Lower leg skin (tissue), 4 donors: Measurements from ENCODE around the gene SPOCK1. TPM values are rescaled to one million over a fixed set of nuclear protein-coding genes. Genes with fewer than 3 reads are reported as not detected.

Experiments
- DNase-seq, 2 donors: peaks; one replicate each; pipeline ENCODE4 v3.0.0-alpha.2; 2019; ENCODE audit warnings: low spot score in 2 of 2
- H3K4me3 ChIP-seq: fragments of 200-600 bp; sonication (generic); 2 replicates; pipeline ENCODE4 v1.5.1; 2017; ENCODE audit warnings: mild to moderate bottlenecking, low read depth; ENCODE audit not compliant: poor library complexity, severe bottlenecking
- POLR2A ChIP-seq, 2 donors: fragments of 450-650 bp; IDR thresholded peaks; one replicate each; pipeline ENCODE4 v1.6.1; 2016 to 2017; ENCODE audit warnings: antibody characterized with exemption in 2 of 2, mild to moderate bottlenecking in 1 of 2, moderate library complexity in 1 of 2
- WGBS, 2 donors: methylation state at CpG; one replicate each; pipeline ENCODE4 v1.1.5; 2018; 5-methylcytosine and 5-hydroxymethylcytosine counted together
- intact Hi-C: fragments of 100-400 bp; cut with DNase I; formaldehyde crosslinking; loops from one replicate; pipeline ENCODE4 v1.15.0; 2023; ENCODE audit warnings: low total_unique reads
- total RNA-seq, 4 donors: library from RNA; depleted of rRNA; stranded (reverse); fragments of >200 nt; gene quantifications; one replicate each; pipeline ENCODE4 v1.1.0, GENCODE V29; 2016
- TF ChIP-seq, protein P1 (sequence below), 3 donors: fragments of 450-650 bp; IDR thresholded peaks; one replicate each; pipeline ENCODE4 v1.5.1; 2016; ENCODE audit warnings: antibody characterized with exemption in 3 of 3, mild to moderate bottlenecking in 3 of 3, moderate library complexity in 2 of 3

SPOCK1 gene
- total RNA-seq, 4 donors from 2014 or later, result 7.9 to 21.5 (median 11.7) TPM

DNA sequence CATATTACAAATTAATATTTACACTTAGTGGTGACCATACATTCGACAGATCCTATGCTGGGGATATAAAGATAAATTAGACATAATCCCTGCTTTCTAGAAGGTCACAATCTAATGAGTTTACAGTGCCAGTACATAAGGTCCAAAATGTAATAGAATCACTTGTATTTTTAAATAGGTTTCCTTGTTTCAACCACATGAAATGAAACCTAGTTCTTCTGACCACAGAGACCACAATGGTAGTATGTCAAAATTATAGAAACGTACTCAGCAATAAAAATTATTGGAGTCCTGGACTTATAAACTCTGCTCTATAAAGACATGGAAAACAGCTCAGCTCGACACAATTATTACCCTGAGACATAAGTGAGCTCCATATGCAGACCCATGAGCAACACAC lies 444.3 kb downstream of the SPOCK1 start:
- TF ChIP-seq POLR2A (IDR thresholded peaks at IDR 0.05), result no peak
- TF ChIP-seq, protein P1, sequence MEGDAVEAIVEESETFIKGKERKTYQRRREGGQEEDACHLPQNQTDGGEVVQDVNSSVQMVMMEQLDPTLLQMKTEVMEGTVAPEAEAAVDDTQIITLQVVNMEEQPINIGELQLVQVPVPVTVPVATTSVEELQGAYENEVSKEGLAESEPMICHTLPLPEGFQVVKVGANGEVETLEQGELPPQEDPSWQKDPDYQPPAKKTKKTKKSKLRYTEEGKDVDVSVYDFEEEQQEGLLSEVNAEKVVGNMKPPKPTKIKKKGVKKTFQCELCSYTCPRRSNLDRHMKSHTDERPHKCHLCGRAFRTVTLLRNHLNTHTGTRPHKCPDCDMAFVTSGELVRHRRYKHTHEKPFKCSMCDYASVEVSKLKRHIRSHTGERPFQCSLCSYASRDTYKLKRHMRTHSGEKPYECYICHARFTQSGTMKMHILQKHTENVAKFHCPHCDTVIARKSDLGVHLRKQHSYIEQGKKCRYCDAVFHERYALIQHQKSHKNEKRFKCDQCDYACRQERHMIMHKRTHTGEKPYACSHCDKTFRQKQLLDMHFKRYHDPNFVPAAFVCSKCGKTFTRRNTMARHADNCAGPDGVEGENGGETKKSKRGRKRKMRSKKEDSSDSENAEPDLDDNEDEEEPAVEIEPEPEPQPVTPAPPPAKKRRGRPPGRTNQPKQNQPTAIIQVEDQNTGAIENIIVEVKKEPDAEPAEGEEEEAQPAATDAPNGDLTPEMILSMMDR (IDR thresholded peaks at IDR 0.05), result no peak
- H3K4me3 ChIP-seq, result no peak overlapping the region
- WGBS, 2 donors, result 79 to 80% methylated on average over 3 of the region's 3 CpGs
- DNase-seq, result no peak
- intact Hi-C loops, result no loop called here

DNA sequence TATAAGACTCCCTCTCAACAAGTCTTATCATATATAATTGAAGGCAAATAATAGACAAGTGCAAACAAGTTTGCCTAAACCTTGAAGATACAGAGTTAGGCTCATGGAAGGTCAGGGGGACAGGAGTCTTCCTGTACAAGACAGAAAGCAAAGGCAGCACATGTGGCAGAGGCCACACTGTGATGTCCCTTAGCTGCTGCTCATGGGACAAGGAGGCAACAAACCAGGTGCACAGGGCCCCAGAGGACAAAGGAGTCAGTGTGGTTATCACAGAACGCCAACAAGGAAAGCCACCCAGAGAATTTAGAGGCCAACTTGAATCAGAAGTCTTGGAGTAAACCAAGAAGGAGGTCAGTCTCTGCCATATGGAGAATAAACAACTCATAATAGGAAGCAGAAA lies 444.8 kb downstream of the SPOCK1 start:
- 90 to 91% methylated on average over 1 of the region's 1 CpG for WGBS, 2 donors
- no peak overlapping the region for H3K4me3 ChIP-seq
- intact Hi-C loops, result no loop called here
- DNase-seq, result no peak
- no peak for TF ChIP-seq POLR2A (IDR thresholded peaks at IDR 0.05)
- TF ChIP-seq, protein P1 (IDR thresholded peaks at IDR 0.05), result no peak

DNA sequence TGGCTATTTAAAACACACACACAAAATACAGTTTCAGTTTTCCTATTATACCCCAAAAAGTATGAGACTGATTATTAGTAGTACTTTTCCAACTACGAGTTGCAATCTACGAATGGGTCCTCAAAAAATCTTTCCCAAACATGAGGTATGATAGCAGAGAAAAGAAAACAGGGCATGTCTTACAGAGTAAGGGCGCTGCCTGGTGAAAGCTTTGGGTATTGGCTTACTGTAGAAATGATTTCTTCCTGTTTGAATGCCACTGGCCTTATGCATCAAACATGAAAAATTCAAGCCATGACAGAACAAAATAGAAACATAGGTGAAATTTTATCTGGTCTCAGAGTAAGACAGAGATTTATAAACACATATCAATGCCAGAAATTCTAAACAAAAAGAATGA lies 448.0 kb downstream of the SPOCK1 start:
- intact Hi-C loops, result no loop called here
- WGBS, 2 donors, result 84 to 86% methylated on average over 3 of the region's 3 CpGs
- TF ChIP-seq, protein P1 (IDR thresholded peaks at IDR 0.05), result no peak
- no peak for TF ChIP-seq POLR2A (IDR thresholded peaks at IDR 0.05)

DNA sequence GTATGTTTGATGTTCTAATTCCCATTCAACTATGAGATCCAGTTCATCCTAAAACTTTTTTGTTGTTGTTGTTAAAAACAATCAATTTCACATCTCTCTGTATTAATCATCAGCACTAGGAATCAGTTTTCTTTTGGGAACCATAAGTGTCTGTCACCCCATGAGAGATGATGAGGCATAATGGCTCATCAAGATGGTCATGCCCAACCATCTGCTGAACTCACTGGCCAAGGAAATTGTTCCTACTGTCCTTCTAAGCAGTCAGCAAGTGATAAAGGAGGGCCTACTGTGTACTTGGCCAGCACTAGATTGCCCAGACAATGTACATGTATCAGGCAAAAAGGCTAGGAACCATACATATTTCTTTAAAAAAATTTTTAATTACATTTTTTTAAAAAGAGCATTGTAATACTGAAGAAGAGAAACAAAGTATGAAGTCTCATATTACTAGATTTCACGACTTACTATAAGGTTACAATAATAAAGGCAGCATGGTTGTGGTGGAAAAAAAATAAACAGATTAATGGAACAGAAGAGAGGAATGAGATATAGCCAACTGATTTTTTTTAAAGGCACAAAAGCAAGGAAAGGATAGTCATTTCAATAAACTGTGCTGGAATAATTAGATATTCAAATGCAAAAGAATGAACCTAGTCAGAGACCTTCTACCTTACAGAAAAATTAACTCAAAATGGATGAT lies 458.3 kb downstream of the SPOCK1 start:
- 54 to 70% methylated on average over 1 of the region's 1 CpG for WGBS, 2 donors
- intact Hi-C loops, result no loop called here
- H3K4me3 ChIP-seq, result no peak overlapping the region
- no peak for TF ChIP-seq POLR2A (IDR thresholded peaks at IDR 0.05)
- TF ChIP-seq, protein P1 (IDR thresholded peaks at IDR 0.05), result no peak
- DNase-seq, result no peak

More for the DNA sequence above, 448.0 kb downstream of the SPOCK1 start:
- no peak for DNase-seq
- no peak overlapping the region for H3K4me3 ChIP-seq

DNA sequence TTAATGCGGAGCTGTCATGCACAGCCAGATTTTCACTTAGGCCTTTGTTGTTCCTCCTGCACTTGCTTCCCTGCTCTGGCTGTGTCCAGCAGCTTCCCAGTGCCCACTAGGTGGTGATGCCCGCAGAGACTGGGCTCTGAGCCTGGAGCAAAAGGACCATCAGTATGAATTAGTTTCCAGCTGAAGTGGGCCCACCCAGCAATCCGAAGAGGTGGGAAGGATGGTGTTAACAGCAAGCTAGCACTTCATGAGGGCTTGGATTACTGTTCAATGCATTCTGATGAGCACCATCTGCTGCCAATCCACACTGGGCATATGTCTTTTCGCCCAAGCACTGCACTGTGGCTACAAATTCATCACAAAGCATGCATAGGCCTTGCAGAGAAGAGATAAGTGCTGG lies 459.1 kb downstream of the SPOCK1 start:
- no peak for DNase-seq
- TF ChIP-seq, protein P1 (IDR thresholded peaks at IDR 0.05), result no peak
- no peak for TF ChIP-seq POLR2A (IDR thresholded peaks at IDR 0.05)
- no peak overlapping the region for H3K4me3 ChIP-seq
- intact Hi-C loops, result no loop called here
- 78 to 80% methylated on average over 4 of the region's 4 CpGs for WGBS, 2 donors

DNA sequence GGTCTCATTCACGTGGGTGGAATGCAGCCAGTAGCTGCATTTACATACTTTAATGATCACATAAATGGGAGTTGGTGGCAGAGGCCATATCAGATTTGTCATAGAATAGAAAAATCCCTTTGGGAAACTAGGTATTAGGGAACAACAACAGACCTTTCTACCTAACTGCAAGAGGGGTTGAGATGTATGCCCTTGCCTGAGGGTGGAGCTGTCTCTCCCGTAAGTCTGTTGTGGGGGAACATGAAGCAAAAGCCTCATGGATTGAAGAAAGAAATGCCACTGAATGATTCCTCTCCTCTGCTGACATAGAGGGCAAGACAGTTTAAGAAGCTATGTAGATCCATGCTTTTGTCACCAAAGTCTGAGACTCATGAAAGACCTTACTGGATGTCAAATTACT lies 461.3 kb downstream of the SPOCK1 start:
- TF ChIP-seq, protein P1 (IDR thresholded peaks at IDR 0.05), result no peak
- no peak for TF ChIP-seq POLR2A (IDR thresholded peaks at IDR 0.05)
- no peak for DNase-seq
- intact Hi-C loops, result no loop called here
- H3K4me3 ChIP-seq, result no peak overlapping the region
- WGBS, 2 donors, result 55 to 69% methylated on average over 2 of the region's 2 CpGs
